ENCODE results near the gene PIP4K2B.

Gene PIP4K2B

DNA sequence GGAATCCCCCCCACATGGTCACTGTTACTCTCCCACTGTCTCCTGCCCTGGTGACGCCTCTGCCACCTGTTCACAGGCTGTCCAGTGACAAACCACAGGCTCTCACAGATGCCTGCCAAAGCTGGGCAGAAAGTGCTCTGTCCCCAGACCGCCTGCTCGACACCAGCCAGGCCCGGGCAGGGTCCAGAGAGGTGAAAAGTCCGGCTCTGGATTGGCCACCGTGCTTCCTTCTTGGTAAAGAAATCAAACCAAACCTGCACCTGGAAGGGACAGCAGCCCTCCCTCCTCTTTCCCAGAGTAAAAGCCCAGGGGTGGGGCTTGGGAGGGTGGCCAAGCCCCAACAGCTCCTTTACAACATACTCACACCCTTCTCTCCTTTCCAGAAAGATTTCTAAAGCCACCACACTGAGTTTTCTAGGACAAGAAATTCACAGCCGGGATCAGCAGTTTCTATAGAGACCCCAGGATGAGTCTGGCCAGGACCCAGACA, 57.4 kb downstream of the PIP4K2B start:
- Mint-ChIP-seq H3K27ac (no peak overlapping the region), H3K4me3 (no peak overlapping the region), H3K4me1 (peaks cover 13% of the 10 kb centered on the region), H3K9me3 (no peaks in the 10 kb centered on the region), H3K27me3 (peaks cover 62% of the 10 kb centered on the region)
- no peak for ATAC-seq
- DNase-seq, result no peak

DNA sequence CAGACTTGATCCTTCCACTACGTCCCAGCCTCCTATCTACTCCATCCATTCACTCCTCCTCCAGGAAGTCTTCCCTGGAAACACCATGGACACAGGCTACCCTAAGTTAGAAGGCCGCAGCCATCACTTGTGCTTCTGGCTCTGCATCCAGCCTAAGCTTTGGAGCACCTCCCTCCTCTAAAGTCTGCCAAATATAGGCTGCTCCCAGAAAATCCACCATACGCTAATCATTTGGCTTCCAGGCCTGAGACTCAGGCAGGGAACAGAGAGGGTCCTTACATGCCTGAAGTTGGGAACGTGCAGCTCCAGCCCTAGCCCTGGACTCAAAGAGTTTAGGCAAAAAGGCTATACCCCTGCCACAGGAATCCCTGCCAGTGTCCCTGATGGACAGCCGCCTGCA, 57.9 kb downstream of the PIP4K2B start:
- Mint-ChIP-seq H3K4me1 (peaks cover 8% of the 10 kb centered on the region), H3K27ac (no peak overlapping the region), H3K27me3 (peaks cover 57% of the 10 kb centered on the region), H3K4me3 (no peak overlapping the region), H3K9me3 (no peaks in the 10 kb centered on the region)
- DNase-seq (no peak), ATAC-seq (no peak)

DNA sequence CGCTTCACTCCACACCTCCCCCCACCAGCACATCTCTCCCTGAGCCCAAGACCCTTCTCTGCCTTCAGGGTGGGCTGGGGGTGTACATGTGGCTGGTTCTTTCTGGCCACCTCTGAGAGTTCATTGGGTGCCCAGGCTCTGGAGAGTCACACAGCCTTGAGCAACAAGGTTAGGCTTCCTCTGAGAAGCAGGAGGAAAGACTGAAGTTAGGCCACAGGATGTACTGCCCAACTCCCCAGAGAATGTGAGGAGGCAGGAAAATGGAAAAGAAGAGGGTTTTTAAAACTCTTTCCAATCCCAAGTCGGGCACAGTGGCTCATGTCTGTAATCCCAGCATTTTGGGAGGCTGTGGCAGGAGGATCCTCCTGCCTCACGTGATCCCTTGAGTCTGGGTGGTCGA, 58.5 kb downstream of the PIP4K2B start:
- no peaks in the 10 kb centered on the region for H3K9me3 Mint-ChIP-seq
- H3K4me1 Mint-ChIP-seq, result peaks cover 1% of the 10 kb centered on the region
- DNase-seq (no peak), ATAC-seq (no peak)
- H3K27ac Mint-ChIP-seq, result no peak overlapping the region
- no peak overlapping the region for H3K4me3 Mint-ChIP-seq
- H3K27me3 Mint-ChIP-seq, result peaks cover 50% of the 10 kb centered on the region

DNA sequence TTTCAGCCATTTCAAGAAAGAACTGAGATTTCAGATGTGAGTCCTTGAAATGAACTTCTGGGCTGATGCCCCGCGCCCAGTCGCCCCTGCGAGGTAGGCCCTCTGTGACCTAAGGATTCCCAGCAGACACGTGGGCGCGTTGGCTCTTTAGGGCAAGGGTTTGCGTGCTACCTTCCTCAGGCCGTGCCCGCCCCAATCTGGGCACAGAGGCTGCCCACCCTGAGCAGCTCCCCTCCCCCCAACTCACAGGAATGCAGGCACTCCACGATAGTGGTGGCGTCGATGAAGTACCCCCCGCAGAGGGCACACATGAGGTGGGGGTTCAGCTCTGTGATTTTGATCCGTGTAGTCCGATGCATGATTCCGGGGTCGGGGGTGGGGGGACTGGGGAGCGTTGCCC, 59.3 kb downstream of the PIP4K2B start:
- Mint-ChIP-seq H3K4me3 (no peak overlapping the region), H3K9me3 (no peaks in the 10 kb centered on the region), H3K4me1 (peaks cover 7% of the 10 kb centered on the region), H3K27ac (no peak overlapping the region), H3K27me3 (peaks cover 43% of the 10 kb centered on the region)
- DNase-seq (no peak), ATAC-seq (no peak)

DNA sequence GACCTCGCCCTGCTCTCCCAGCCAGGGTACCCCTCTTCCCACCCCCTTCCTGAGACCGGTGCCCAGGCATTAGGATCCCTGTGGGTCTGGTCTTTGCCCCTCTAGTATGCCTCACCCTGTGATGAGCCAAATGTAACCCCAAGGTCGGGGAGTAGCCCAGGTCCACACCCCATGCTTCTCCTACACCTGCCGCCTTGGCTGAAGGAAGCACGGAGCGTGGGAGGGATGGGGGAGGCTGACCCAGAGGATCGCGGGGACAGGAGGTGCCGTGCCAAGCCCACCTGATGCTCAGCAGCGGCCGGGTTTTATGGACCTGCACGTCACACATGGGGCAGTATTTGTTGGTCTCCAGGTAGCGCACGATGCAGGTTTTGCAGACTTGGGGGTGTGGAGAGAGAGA, 60.1 kb downstream of the PIP4K2B start:
- Mint-ChIP-seq H3K4me3 (no peak overlapping the region), H3K27me3 (peaks cover 35% of the 10 kb centered on the region), H3K9me3 (no peaks in the 10 kb centered on the region), H3K4me1 (peaks cover 15% of the 10 kb centered on the region), H3K27ac (no peak overlapping the region)
- ATAC-seq (no peak), DNase-seq (no peak)

DNA sequence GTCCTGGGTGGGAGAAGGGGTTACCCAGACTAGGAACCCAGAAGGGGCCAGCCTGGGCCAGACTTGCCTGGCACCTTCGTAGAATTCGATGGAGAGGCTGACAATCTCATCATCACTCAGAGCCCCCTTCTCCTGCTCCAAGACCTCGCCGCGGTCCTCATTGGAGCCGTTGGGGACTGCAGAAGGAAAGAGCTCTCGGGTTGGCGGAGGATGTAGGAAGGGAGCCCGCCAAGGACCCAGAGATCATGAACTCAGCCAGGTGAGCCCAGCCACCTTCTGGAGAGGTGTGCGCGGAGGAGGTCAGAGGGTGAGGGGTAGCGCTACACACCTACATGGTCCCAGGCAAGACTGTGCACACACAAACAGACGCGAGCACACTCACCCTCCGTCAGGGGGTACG, 60.7 kb downstream of the PIP4K2B start:
- H3K27me3 Mint-ChIP-seq, result peaks cover 29% of the 10 kb centered on the region
- no peak overlapping the region for H3K27ac Mint-ChIP-seq
- H3K9me3 Mint-ChIP-seq, result no peaks in the 10 kb centered on the region
- DNase-seq (no peak), ATAC-seq (no peak)
- no peak overlapping the region for H3K4me3 Mint-ChIP-seq
- peaks cover 21% of the 10 kb centered on the region for H3K4me1 Mint-ChIP-seq

DNA sequence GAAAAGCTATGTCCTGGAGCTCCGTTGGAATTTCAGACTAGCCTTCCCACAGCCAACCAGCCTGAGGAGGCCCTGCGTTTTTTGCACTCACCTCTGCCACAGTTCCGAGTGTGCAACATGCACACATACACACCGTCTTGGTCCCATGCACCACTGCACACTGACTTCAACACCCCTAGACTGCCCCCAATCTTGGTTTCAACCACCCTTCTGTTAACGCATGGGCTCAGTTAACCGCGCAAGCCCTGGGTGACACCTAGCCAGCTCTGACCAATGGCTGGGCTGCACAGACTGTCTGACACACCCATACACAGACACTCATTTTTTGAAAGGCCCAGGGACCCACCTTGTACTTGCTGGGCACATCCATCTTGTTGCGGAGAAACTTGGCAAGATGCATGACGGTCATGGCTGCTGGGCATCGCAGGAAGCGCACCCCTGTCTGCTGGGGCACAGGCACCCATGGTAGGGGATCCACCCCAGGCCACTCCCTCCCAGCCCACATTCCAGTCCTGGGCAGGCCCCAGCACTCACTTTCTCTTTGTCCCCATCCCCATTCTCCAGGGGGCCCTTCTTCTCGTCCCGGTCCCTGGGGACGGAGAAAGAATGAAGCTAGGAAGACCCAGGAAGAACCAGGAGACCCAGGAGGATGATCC, 61.2 kb downstream of the PIP4K2B start:
- no peak overlapping the region for H3K27ac Mint-ChIP-seq
- no peaks in the 10 kb centered on the region for H3K9me3 Mint-ChIP-seq
- H3K4me3 Mint-ChIP-seq, result no peak overlapping the region
- DNase-seq, result no peak
- no peak for ATAC-seq
- peaks cover 26% of the 10 kb centered on the region for H3K4me1 Mint-ChIP-seq
- peaks cover 24% of the 10 kb centered on the region for H3K27me3 Mint-ChIP-seq

DNA sequence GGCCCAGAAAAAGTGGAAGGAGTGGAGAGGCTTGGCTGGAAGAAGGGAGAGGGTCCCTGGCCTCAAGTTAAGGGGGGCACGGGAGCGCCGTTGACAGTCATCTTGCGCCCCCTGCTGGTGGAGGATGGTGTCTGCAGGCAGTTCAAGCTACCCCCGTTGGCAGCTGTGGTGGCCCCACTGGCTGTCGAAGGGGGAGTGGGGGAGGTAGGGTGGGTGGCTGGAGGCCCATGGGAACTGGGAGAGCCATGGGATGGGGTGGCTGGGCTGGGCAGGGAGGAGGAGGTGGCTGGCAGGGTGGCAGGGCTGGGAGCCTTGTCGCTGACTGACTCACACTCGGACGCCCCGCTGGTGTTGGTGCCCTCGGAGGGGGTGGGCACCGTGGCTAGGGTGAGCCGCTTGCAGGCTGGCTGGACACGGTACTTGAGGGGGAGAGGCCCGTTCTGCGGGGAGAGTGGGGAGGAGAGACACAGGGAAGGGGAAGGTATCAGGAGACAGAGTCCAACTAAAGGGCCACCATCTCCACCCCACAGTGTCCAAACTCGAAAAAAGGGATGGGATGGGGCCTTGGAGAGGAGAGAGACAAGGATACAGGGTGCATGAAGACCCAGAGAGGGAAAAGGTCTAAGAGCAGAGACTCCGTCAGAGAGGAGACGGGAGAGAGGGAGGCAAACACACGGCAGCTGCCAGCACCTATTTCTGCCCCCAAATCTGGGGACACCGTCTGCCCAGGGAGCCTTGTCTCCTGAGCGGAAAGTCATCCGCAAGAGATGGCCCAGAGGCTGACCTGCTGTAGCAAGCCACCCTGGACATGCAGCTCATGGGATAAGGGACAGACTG, 64.0 kb downstream of the PIP4K2B start:
- no peak overlapping the region for H3K4me3 Mint-ChIP-seq
- H3K27ac Mint-ChIP-seq, result no peak overlapping the region
- peaks cover 53% of the 10 kb centered on the region for H3K4me1 Mint-ChIP-seq
- ATAC-seq (peak; percentile 4), DNase-seq (peak; percentile 67 to 68)
- peaks cover 1% of the 10 kb centered on the region for H3K27me3 Mint-ChIP-seq
- no peaks in the 10 kb centered on the region for H3K9me3 Mint-ChIP-seq

DNA sequence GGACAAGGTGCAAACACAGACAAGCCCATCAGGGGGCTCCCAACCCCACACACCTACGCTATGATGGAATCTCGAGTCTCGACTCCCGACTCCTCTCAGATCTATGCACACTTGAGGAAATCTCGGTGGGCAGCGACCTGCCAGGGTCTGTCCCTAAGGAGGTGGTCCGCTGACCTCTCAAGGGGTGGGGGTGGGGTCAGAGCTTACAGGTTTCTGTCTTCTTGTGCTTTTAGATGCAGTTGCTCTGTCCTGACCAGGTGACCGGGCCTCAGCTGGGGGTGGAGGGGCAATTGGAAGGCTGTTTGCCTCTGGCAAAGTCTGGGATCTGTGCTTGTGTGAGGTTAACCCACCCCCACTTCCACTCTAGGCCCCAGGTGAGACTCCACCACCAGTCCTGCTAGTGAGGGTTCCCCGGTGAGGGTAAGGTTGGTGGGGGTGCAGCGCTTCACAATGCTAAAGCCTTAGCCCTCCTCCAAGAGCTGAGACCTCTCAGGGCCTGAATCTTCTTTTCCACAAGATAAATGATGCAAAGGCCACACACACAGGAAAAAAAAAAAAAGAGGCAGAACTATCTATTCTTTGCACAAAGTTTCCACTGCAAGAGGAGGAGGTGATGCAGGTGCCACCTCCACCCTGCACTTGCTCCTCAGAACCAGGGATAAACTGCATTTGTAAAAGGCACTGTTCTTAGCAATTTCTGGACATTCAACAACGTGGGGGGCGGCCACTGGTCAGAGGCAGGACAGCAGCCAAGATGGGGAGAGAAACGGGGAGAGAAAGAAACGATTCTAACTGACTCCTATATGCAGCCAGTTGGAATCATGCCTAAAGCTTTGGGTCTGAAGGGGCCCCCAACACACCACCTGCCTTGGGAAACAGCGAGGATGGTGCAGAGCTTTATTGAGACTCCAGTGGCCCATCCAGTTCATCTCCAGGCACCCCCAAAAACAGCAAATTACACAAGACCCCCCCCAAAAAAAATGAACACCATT, 65.1 kb downstream of the PIP4K2B start:
- Mint-ChIP-seq H3K9me3 (no peaks in the 10 kb centered on the region), H3K27ac (peak overlapping the region in 1 of 2 donors; percentile 59), H3K4me3 (peak overlapping the region in 1 of 2 donors; percentile 8), H3K4me1 (peaks cover 58% of the 10 kb centered on the region), H3K27me3 (no peaks in the 10 kb centered on the region)
- peak; percentile 24 for ATAC-seq
- DNase-seq, result peak; percentile 30 to 40

DNA sequence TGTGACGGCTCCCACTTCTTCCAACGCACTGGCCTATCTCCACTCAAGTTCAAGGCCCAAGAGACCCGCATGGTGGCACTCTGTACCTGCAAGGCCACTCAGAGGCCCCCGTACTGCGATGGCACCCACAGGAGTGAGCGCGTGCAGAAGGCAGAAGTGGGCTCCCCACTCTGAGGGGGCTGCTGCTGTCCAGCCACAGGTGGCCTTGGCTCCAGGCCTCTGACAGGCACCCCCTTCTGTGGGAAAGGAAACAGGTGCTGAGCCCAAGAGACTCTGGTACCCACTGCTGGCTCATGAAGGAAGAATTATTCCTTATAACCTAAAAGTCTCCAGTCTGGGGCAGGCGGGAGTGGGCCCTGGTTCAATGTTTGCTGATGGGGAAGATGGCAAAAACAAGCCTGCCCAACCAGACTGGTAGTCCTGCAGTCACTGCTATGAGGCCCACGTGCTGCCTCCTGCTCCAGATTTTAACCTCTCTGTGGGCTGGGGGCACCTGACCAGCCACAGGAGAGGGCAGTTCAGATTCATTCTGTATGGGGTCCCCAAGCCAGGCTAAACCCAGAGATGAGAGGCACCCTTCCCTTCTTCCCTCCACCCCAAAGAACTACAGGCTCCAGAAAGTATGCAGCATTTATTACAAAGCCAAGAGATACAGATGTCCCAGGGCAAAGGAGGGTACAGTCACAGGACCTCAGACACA, 65.9 kb downstream of the PIP4K2B start:
- H3K27me3 Mint-ChIP-seq, result no peaks in the 10 kb centered on the region
- no peak for DNase-seq
- peak overlapping the region in 1 of 2 donors; percentile 47 for H3K27ac Mint-ChIP-seq
- peaks cover 66% of the 10 kb centered on the region for H3K4me1 Mint-ChIP-seq
- peaks cover 0 to under 1% of the 10 kb centered on the region in 2 donors for H3K9me3 Mint-ChIP-seq
- no peak for ATAC-seq
- peak overlapping the region; percentile 14 to 40 for H3K4me3 Mint-ChIP-seq

DNA sequence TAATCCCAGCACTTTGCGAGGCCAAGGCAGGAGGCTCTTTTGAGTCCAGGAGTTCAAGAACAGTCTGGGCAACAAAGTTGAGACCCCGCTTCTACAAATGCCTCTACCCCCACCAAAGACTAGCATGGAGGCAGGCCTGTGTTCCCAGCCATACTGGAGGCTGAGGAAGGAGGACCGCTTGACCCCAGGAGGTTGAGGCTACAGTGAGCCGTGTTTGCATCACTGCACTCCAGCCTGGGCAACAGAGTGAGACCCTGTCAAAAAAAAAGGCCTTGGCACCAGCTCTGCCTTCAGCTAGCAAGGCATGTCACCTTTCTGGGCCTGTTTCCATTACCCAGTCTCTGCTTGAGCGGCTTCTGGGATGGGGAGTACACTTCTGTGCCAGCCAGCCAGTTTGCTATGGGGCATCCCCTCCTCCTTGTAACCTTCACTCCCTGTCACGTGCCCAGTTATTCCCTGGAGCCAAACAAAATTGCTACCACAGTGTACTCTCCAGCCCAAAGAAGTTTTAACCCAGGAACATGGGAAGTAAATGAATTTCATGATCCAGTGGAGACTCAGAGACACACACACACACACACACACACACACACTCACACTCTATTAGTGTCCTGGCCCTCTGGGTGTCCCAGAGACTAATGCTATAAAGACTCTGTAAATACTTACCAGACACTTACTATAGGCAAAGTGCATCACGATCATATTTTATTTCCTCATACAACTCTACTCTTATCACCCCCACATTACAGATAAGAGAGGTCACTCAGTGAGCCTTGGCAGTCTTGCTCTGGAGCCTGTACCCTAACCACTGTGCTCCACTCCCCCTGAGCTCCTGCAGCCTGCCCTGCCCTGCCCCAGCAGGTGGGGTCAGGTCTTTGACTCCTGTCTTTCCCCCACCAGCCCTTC, 66.7 kb downstream of the PIP4K2B start:
- H3K4me1 Mint-ChIP-seq, result peaks cover 74% of the 10 kb centered on the region
- DNase-seq (no peak), ATAC-seq (no peak)
- H3K27me3 Mint-ChIP-seq, result no peaks in the 10 kb centered on the region
- no peak overlapping the region for H3K27ac Mint-ChIP-seq
- H3K4me3 Mint-ChIP-seq, result peak overlapping the region; percentile 89 to 97
- peaks cover 4 to 8% of the 10 kb centered on the region in 2 donors for H3K9me3 Mint-ChIP-seq

DNA sequence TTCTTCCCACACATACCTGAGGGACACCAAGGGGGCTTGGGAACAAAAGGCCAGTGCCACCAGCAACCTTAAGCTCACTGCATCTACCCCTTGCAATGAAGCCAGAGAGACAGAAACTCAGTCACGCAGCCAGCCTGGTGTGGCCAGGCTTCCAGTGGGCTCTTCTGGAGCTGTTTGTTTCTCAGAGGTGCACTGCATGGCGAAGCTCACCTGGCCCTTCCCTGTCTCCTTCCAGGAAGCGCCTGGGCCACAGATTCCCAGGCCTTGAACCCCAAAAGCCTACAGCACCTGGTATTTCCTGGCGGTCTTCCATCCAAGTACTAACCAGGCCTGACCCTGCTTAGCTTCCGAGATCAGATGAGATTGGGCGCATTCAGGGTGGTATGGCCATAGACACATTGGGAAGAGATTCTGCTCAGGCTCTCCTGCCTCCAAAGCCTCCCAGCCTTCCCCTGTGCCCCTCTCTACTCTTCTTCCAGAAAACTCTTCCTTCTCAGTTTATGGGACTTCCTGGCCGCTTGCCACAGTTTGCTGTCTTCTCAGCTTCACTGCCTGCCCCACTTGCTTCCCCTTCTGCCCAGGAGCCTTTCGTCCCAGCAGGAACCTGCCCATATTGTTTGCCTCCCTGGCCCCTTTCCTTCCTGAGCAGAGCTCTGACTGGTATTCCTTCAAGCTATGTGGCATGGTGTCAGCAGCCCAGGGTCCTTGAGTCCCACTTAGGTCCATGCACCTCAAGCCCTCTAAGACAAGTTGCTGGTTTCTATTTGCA, 67.6 kb downstream of the PIP4K2B start:
- DNase-seq, result no peak
- Mint-ChIP-seq H3K4me1 (peaks cover 83% of the 10 kb centered on the region), H3K9me3 (peaks cover 6 to 8% of the 10 kb centered on the region in 2 donors), H3K27ac (peak overlapping the region; percentile 3 to 26), H3K4me3 (peak overlapping the region; percentile 89 to 97), H3K27me3 (no peaks in the 10 kb centered on the region)
- ATAC-seq, result no peak

DNA sequence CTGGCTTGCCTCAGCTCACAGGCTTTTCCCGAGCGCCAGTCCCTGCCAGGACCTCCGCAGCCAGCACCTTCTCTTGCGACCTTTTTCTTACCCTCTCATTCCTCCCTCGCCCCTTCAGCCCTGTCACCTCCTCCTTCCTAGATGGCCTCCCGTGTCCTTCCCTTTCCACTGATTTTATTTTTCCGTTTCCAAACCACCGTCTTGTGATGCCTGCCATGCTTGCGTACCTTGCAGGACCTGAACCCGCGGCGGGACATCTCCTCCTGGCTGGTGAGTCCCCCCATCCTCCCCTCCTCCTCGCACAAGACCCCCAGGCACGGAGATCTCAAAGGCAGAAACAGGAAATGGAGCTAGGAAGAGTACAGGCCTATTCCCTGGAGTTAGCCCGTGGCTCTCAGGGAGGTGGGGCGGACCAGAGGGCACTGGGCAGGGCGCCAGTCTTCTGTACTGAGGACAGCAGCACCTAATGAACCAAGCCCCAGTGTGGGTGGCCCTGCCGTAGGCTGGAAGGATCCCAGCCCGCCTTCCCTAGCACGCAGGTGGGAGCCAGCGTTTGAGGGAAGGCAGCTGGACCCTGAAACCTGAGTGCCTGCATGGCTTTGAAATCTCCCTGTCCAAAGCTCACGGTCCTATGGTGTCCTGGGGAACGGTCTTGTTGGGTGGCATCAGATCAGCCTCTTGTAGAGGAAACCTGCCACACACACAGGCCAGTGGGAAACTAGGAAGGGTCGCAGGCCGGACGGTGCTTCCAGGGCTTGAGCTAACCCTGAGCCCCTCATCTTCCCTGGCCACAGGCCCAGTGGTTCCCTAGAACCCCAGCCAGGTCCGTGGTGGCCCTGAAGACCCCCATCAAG, 68.6 kb downstream of the PIP4K2B start:
- Mint-ChIP-seq H3K9me3 (peaks cover 6 to 8% of the 10 kb centered on the region in 2 donors), H3K27ac (peak overlapping the region; percentile 93 to 96), H3K4me1 (peaks cover 93% of the 10 kb centered on the region), H3K4me3 (peak overlapping the region; percentile 89 to 97), H3K27me3 (no peaks in the 10 kb centered on the region)
- ATAC-seq (no peak), DNase-seq (peak in 1 of 2 donors; percentile 24)
